Muscle of leg (tissue), 11 donors: Measurements from ENCODE around the gene YJEFN3. TPM values are rescaled to one million over a fixed set of nuclear protein-coding genes. Genes with fewer than 3 reads are reported as not detected.

Source experiments
- DNase-seq: peaks from one replicate; pipeline ENCODE4 v3.0.0; 2013
- H3K27ac ChIP-seq: one replicate; pipeline ENCODE4 v1.5.1; 2013; ENCODE audit warnings: mild to moderate bottlenecking, low read length, control low read depth
- H3K27me3 ChIP-seq: one replicate; pipeline ENCODE4 v1.6.1; 2013; ENCODE audit warnings: low read length; ENCODE audit not compliant: control insufficient read depth, insufficient read depth
- H3K36me3 ChIP-seq: one replicate; pipeline ENCODE4 v1.6.1; 2013; ENCODE audit warnings: low read length; ENCODE audit not compliant: control insufficient read depth, insufficient read depth
- H3K4me1 ChIP-seq: one replicate; pipeline ENCODE4 v1.6.1; 2013; ENCODE audit warnings: low read length; ENCODE audit not compliant: control insufficient read depth, insufficient read depth
- H3K4me3 ChIP-seq: one replicate; pipeline ENCODE4 v1.5.1; 2013; ENCODE audit warnings: low read length, control low read depth
- H3K9me3 ChIP-seq: replicated peaks from 2 replicates; pipeline ENCODE4 v1.6.1; 2013; ENCODE audit warnings: low read depth, low read length; ENCODE audit not compliant: control insufficient read depth
- WGBS: methylation state at CpG from one replicate; pipeline ENCODE4 v1.1.5; 2013; ENCODE audit warnings: missing lambda C conversion rate; ENCODE audit not compliant: insufficient coverage; 5-methylcytosine and 5-hydroxymethylcytosine counted together
- polyA plus RNA-seq, 8 donors: library from polyadenylated mRNA; unstranded; fragments of 120-200 nt; gene quantifications; one replicate each; pipeline versions ENCODE4 v1.2.1 to v1.2.3, GENCODE V29; 2013; ENCODE audit warnings: inconsistent platforms in 1 of 8, low replicate concordance in 1 of 8; ENCODE audit not compliant: insufficient read length in 8 of 8, insufficient read depth in 1 of 8
- total RNA-seq: library from RNA; stranded (reverse); fragments of 120-200 nt; gene quantifications from one replicate; pipeline ENCODE4 v1.2.4, GENCODE V29; 2013

Gene YJEFN3
- total and polyA plus RNA-seq, 9 donors = 1.6 to 10.7 (median 6.9) TPM

DNA sequence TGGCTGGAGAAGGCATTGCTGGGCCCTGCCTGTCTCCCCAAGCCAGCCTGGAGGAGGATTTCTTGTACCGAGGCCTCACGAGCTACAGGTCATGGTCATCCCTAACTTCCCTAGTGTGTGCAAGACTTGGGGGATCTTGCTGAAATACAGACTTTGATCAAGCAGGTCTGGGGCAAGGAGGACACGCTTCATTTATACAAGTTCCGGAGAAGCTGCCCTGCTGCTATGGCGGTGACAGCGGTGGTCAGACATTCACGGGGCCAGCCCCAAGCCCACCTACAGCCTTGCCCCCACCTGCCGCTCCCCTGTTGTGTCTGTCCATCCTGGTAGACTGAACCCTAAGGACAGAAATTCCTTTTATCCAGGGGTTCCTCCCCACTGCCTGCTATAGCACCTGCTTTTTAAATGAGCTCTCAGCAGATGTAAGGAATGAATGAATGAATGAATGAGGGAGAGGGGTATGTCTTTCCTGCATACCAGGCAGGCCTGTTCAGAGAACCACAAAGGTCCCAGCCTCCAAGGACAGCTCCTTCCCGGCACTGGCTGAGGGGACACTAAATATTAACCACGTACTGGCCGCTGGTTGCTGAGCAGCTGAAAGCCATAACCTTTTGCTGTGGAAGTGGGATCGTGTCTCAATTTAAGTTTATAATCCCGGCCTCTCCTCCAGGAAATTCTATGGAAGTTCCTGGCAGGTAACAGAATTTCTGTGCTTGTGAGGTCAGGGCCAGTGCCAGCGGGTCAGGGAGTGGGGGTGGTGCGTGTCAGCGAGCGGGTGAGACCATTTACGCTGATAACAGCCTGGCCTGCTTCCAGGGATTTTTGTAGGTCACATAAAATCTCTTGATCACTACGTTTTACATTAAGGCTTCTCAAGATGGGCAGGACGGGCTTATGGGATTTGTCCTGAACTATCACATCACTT is 40.5 kb upstream of the YJEFN3 start:
- peaks cover 65% of the 10 kb centered on the region for H3K4me1 ChIP-seq
- no peak overlapping the region for H3K4me3 ChIP-seq
- 70% methylated on average over 7 of the region's 20 CpGs for WGBS
- no peaks in the 10 kb centered on the region for H3K27me3 ChIP-seq
- no peak for DNase-seq
- peaks cover 18% of the 10 kb centered on the region for H3K36me3 ChIP-seq
- no peaks in the 10 kb centered on the region for H3K9me3 ChIP-seq
- H3K27ac ChIP-seq = peak overlapping the region; percentile 78

DNA sequence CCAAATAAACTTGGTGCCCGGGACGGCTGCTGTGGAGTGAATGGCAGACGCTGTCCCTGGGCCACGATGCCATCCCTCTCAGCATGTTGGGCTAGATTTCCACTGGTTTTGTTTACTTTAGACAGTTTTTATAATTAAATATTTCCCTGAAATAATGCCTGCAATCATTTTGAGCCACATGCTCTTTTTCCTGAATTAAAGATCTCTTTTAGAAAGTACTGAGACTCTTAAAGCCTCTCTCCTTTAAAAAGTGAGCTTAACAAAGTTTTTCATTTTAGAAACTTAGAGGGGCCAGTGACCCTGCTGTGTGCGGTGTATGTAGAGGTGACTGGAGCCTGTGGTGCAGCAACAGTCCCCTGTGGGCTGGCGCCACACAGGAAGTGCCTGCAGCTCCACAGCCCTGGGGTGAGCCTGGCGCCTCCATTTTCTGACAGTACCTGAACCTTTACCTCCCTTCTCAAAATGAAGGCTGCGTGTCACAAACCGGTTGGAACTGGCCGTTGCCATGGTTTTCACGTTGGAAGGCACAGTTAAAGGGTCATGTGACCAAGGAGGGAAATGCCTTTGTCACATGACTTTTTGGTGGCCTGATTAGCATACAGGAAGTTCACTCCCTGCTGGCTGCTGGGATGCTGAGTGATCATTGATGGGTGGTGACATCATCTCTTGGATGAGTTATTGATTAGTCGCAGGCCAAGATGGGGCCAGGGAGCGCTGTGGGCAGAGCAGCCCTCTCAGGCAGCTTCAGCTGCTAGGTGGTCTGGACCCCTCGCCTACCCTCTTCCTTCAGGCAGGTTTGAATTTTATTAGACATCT is 39.6 kb upstream of the YJEFN3 start:
- Histone ChIP-seq H3K27ac (peak overlapping the region; percentile 78), H3K27me3 (no peaks in the 10 kb centered on the region), H3K4me1 (peaks cover 57% of the 10 kb centered on the region), H3K4me3 (no peak overlapping the region), H3K9me3 (no peaks in the 10 kb centered on the region), H3K36me3 (peaks cover 25% of the 10 kb centered on the region)
- 0% methylated on average over 1 of the region's 14 CpGs for WGBS
- peak; percentile 96 for DNase-seq

DNA sequence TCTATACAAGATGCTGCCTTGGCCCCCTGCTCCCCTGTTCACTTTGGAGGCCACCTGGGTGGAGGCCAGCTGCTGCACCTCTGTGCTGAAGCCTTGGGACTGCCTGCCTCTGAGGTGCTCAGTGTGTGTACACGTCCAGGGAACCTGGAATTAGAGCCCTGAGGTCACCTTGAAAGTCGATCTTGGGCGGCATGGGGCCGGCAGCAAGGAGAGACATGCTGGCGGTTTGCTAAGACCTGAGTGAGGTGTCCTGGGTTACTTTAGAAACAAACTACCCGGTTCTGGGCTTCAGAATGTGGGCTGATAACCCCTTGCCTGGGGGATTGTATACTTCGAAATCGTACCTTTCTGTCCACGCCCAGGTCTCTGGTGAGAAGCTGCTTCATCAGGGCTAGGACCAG is 38.9 kb upstream of the YJEFN3 start:
- H3K4me1 ChIP-seq = peaks cover 52% of the 10 kb centered on the region
- no peak overlapping the region for H3K4me3 ChIP-seq
- H3K9me3 ChIP-seq = no peaks in the 10 kb centered on the region
- peak overlapping the region; percentile 78 for H3K27ac ChIP-seq
- H3K27me3 ChIP-seq = no peaks in the 10 kb centered on the region
- WGBS = 60% methylated on average over 9 of the region's 9 CpGs
- H3K36me3 ChIP-seq = peaks cover 33% of the 10 kb centered on the region
- DNase-seq = peak; percentile 51

DNA sequence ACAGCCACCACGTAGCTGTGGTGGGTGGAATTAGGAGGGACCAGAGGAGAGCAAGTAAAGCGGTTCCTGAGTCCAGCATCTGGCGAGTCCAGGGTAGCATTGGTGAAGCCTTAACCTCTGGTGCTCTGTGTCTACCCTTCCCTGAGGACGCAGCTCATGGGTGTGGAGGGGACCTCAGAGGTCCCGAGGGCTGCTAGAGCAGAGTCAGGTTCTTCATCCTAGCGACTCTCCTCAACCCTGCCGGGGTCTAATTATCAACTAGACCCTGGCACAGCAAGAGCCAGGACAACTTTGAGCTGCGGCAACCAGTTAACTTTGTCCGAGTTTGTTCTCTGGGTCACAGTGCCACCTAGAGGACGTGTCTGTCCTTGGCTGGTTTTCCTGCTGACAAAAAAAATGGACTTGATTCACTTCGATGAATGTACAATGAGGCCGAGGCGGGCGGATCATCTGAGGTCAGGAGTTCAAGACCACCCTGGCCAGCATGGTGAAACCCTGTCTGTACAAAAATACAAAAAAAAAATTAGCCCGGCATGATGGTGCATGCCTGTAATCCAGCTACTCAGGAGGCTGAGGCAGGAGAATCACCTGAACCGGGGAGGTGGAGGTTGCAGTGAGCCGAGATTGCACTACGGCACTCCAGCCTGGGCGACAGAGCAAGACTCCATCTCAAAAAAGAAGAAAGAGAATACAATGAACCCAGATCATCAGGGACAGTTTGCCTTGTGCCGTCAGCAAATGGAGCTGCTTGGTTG is 38.3 kb upstream of the YJEFN3 start:
- Histone ChIP-seq H3K27ac (peak overlapping the region; percentile 78), H3K27me3 (no peaks in the 10 kb centered on the region), H3K4me1 (peaks cover 46% of the 10 kb centered on the region), H3K36me3 (peaks cover 35% of the 10 kb centered on the region), H3K4me3 (no peak overlapping the region), H3K9me3 (no peaks in the 10 kb centered on the region)
- peak; percentile 92 for DNase-seq
- WGBS = 36% methylated on average over 16 of the region's 20 CpGs

DNA sequence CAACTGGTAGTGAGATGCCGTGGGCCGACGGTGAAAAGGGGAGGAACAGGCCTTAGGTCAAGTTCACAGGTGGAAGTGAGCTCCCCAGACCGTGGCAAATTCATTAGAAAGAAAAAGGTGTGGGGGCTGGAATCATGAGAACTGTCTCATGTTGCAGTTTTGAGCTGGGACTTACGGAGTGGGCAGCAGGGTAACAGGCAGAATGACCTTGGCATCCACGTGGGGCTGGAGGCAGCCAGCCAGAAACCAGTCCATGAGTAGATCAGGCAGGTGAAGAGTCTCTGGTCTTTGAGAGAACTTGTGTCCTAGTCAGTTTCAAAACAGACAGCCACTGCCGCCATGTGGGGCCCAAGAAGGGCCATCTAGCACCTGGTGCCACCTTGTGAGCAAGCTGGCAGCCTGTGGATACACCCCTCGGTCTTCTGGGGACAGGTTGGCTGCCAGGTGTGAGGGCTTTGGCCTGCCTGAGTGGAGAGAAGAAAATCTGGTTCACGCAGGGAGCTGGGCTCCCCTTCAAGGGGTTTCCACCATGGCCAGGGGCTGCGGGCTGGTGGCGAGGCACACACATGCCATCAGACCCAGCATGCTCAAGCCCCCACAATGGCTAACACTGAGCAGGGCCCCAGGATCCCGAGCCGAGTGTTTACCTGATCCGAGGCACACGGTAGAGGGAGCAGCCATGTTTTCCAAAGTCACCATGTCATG is 37.2 kb upstream of the YJEFN3 start:
- Histone ChIP-seq H3K4me3 (no peak overlapping the region), H3K9me3 (no peaks in the 10 kb centered on the region), H3K4me1 (peaks cover 36% of the 10 kb centered on the region), H3K27ac (no peak overlapping the region), H3K27me3 (no peaks in the 10 kb centered on the region), H3K36me3 (peaks cover 46% of the 10 kb centered on the region)
- DNase-seq = no peak
- WGBS = 91% methylated on average over 12 of the region's 15 CpGs

DNA sequence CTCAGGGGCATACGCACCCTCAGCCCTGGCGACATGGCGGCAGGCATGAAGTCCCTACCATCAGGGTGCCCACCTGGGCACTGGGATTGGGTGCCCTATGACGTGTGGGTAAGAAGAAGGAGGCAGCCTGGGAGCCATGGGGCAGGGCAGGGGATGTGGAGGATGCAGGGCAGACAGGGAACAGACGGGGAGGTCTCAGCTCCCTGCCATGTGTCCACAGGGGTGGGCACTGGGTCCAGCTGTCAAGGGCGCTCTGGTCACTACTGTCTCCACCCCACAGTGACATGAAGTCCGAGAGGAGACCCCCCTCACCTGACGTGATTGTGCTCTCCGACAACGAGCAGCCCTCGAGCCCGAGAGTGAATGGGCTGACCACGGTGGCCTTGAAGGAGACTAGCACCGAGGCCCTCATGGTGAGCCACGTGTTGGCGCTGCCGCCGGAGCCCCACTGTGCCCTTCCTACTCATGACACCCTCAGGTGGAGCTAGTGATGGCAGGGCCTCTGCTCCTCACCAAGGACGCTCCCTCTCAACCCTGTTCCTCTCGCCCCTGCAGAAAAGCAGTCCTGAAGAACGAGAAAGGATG is 36.6 kb upstream of the YJEFN3 start:
- WGBS = 88% methylated on average over 18 of the region's 21 CpGs
- no peak overlapping the region for H3K4me3 ChIP-seq
- H3K27me3 ChIP-seq = no peaks in the 10 kb centered on the region
- H3K9me3 ChIP-seq = no peaks in the 10 kb centered on the region
- no peak for DNase-seq
- peaks cover 52% of the 10 kb centered on the region for H3K36me3 ChIP-seq
- H3K27ac ChIP-seq = no peak overlapping the region
- H3K4me1 ChIP-seq = peaks cover 33% of the 10 kb centered on the region

DNA sequence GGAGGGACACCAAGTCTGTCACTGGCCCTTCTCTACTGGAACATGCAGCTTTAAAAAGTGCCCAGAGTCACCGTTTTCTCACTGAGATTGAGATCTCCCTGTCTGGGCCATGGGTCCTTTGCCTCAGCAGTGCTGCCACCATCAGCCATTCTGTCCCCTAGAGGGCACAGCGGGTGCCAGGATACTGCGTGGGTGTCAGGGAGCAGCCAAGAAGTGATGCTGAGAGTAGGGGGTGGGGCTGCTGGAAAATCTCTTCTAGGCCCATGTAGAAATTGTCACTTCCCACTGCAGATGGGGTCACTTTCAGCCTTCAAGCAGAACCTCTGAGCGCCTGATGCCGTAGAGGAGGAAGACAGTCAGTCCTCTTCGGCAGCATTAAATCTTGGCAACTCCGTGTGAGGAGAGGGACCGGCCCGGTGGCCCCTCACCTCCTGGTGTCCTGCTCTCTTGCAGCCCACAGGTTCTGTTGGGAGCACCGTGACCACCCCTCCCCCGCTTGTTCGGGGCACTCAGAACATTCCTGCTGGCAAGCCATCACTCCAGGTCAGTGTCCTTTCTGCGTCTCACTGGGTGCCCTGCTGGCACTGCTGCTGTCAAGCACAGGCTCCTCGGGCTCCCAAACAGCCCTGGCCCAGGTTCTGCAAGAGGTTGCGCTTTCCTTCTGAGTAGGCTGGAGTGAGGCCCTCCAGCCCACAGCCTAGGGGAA is 34.7 kb upstream of the YJEFN3 start:
- DNase-seq = no peak
- 90% methylated on average over 13 of the region's 15 CpGs for WGBS
- no peaks in the 10 kb centered on the region for H3K9me3 ChIP-seq

DNA sequence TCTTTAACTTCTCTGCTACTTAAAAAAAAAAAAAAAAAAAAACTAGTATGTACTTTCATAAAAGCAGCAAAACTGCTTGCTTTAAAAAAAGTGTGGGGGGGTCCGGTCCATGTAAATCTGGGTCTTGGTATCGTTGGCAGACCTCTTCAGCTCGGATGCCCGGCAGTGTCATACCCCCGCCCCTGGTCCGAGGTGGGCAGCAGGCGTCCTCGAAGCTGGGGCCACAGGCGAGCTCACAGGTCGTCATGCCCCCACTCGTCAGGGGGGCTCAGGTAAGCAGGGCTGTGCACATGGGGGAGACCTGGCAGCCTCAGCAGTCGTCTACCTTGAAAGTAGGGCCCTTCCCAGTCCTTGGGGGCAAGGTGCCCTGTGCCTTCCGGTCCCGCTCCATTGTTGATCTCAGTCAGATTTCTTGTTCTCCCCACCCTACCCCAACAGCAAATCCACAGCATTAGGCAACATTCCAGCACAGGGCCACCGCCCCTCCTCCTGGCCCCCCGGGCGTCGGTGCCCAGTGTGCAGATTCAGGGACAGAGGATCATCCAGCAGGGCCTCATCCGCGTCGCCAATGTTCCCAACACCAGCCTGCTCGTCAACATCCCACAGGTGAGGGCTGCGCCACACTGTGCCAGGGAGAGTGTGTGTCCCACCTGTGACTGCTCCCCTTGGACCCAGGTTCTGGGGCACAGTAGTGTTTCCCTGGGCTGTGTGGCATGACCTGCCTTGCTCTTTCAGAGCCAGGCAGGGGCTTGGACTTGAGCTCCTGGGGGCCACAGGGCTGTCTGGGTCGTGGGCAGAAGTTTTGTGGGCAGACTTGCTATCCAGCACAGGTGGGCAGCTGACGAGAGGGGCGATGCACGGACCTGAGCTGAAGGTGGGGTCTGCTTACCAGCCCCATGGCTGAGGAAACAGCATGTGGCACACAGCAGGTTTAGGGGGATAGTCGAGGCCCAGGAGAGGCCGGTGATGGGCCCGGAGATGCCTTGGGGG is 32.8 kb upstream of the YJEFN3 start:
- H3K27me3 ChIP-seq = no peaks in the 10 kb centered on the region
- peaks cover 8% of the 10 kb centered on the region for H3K4me1 ChIP-seq
- H3K4me3 ChIP-seq = no peak overlapping the region
- H3K27ac ChIP-seq = no peak overlapping the region
- H3K36me3 ChIP-seq = peaks cover 90% of the 10 kb centered on the region
- WGBS = 90% methylated on average over 28 of the region's 30 CpGs
- H3K9me3 ChIP-seq = no peaks in the 10 kb centered on the region
- DNase-seq = no peak

More for the DNA sequence above, 34.7 kb upstream of the YJEFN3 start:
- Histone ChIP-seq H3K36me3 (peaks cover 71% of the 10 kb centered on the region), H3K4me3 (no peak overlapping the region), H3K27ac (no peak overlapping the region), H3K27me3 (no peaks in the 10 kb centered on the region), H3K4me1 (peaks cover 18% of the 10 kb centered on the region)
